Activated T-helper 2 cell treated with anti-CD3 and anti-CD28 coated beads, Interferon-gamma antibody, Interleukin-2, Interleukin-4, amounts not matched to agents 10 μg/mL and 5 μg/mL and 100 μg/mL, durations not matched to agents 14 hours and 24 hours and 36 hours (primary cell): Measurements from ENCODE around the gene MYDGF. TPM values are rescaled to one million over a fixed set of nuclear protein-coding genes. Genes with fewer than 3 reads are reported as not detected.

Source experiments
- DNase-seq: peaks from one replicate; pipeline ENCODE4 v3.0.0; 2021; ENCODE audit warnings: low spot score
- H3K27ac Mint-ChIP-seq: one replicate; pipeline ENCODE4 v1.8.0; 2021; ENCODE audit warnings: mixed read lengths
- H3K27me3 Mint-ChIP-seq: one replicate; pipeline ENCODE4 v1.8.0; 2021; ENCODE audit warnings: low read depth, mixed read lengths
- H3K36me3 Mint-ChIP-seq: one replicate; pipeline ENCODE4 v1.8.0; 2021; ENCODE audit warnings: low read depth, mixed read lengths
- H3K4me1 Mint-ChIP-seq: one replicate; pipeline ENCODE4 v1.8.0; 2021; ENCODE audit warnings: low read depth, mixed read lengths
- H3K4me3 Mint-ChIP-seq: one replicate; pipeline ENCODE4 v1.8.0; 2021; ENCODE audit warnings: low read depth, mild to moderate bottlenecking, moderate library complexity, mixed read lengths
- H3K9me3 Mint-ChIP-seq: one replicate; pipeline ENCODE4 v1.8.0; 2021; ENCODE audit warnings: mixed read lengths
- intact Hi-C: fragments of 100-400 bp; cut with micrococcal nuclease; formaldehyde crosslinking; loops from one replicate; pipeline ENCODE4 v1.15.1; 2023
- total RNA-seq: library from RNA; stranded (reverse); gene quantifications from 2 replicates; pipeline ENCODE4 v1.2.3, GENCODE V29; 2022

MYDGF gene
- total RNA-seq, 1 donor from 2014 or later, result 105 TPM

DNA sequence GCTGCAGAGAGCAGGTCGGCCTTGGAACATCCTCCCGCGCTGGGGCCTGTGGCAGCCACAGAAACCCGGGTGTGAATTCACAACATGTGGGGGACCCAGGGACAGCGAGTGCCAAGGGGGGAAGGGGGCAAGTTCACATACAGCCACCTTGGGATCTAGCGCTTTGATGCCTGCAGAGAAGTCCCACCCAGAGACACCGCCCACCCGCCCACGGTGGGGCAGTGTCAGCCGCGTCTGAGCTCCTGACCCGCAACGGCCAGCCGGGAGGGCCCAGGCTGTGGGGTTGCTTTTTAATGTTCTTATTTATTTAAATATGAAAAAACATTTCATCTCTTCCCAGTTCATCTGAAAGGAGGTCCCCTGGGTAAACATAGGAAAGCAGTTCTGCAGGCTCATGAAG is 12.9 kb downstream of the MYDGF start:
- Mint-ChIP-seq H3K4me3 (no peak overlapping the region), H3K27ac (no peak overlapping the region), H3K27me3 (no peaks in the 10 kb centered on the region), H3K36me3 (peaks cover 55% of the 10 kb centered on the region), H3K9me3 (no peaks in the 10 kb centered on the region), H3K4me1 (peaks cover 4% of the 10 kb centered on the region)
- intact Hi-C loops, result no loop called here
- DNase-seq, result no peak

DNA sequence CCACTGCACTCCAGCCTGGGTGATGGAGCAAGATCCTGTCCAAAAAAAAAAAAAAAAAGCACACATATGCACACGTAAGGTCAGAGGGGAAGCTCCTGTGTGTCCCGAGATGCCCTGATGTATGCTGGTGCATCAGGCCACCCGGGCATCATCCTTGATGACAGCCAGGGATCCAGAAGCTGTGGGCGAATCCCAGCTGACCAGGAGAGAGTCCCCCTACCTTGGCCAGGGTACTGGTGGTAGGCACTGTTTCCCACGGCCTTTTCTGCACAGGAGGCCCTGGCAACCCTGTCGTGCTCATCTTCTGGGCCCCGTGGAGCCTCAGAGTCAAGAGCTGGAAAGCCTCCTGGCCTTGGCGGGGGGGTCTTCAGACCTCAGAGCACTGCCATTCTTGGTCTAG is 14.0 kb downstream of the MYDGF start:
- Mint-ChIP-seq H3K9me3 (no peaks in the 10 kb centered on the region), H3K27me3 (no peaks in the 10 kb centered on the region), H3K4me3 (no peak overlapping the region), H3K36me3 (peaks cover 47% of the 10 kb centered on the region), H3K4me1 (peaks cover under 1% of the 10 kb centered on the region), H3K27ac (no peak overlapping the region)
- DNase-seq, result no peak
- intact Hi-C loops, result no loop called here

DNA sequence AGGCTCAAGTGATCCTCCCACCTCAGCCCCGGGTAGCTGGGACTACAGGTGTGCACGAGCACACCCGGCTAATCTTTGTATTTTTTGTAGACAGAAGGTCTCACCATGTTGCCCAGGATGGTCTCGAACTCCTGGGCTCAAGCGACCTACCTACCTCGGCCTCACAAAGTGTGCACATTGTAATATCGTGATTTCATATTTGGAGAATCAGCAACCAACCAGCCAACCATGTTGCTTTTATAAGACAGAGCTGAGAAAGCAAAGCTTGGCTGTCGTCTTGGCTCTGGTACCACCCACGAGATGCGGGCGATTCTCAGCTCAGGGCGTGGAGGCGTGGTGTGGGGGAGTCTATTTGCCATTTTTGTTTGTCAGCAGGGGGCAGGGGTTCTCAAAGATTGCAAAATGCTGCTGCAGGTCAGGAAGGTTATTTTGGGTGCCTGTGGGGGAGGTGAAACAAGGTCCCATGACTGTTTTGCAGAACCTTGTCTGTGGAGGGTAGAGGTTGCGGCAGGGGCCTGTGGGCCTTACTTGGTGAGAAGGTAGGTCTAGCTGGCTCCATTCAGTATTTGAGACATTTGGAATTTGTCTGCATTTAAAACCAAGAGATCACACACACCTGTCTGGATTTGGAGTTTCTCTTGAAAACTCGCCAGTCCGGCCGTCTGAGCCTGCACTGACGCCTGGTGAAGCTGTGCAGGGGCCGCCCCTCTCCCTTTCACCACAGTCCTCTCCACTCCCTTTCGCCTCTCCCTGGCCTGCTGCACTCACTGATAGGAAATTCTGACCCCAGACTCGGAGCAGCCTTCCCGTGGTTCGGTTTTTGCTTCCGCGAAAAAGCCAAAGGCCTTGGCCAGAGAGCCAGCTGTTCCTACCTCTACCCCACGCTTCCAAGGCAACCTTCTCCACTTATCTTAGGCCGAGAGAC is 15.4 kb downstream of the MYDGF start:
- no peak overlapping the region for H3K27ac Mint-ChIP-seq
- H3K9me3 Mint-ChIP-seq, result no peaks in the 10 kb centered on the region
- intact Hi-C loops, result no loop called here
- peaks cover 34% of the 10 kb centered on the region for H3K36me3 Mint-ChIP-seq
- no peaks in the 10 kb centered on the region for H3K4me1 Mint-ChIP-seq
- H3K4me3 Mint-ChIP-seq, result no peak overlapping the region
- no peak for DNase-seq
- no peaks in the 10 kb centered on the region for H3K27me3 Mint-ChIP-seq

DNA sequence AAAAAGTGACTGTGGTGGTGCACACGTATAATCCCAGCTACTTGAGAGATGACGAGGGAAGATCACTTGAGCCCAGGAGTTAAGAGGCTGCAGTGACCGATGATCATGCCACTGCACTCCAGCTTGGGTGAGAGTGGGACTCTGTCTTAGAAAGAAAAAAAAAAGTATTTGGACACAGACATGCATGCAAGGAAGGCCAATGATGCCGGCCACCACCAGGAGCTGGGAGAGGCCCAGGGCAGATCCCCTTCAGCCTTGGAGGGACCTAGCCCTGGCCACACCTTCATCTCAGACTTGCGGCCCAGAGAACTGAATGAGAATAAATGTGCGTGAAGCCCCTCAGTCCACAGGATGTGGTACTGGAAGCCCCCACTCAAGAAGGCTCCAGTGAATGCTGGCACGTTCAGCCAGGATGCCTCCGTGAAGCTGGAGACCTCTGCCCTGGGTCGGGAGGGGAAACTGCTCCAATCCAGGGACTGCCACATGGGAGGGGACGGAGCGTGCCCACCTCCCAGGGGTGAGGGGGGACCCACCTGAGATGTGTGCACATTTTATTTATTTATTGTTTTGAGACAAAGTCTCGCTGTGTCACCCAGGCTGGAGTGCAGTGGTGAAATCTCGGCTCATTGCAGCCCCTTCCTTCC is 16.2 kb downstream of the MYDGF start:
- peaks cover 33% of the 10 kb centered on the region for H3K36me3 Mint-ChIP-seq
- intact Hi-C loops, result no loop called here
- no peaks in the 10 kb centered on the region for H3K9me3 Mint-ChIP-seq
- H3K27ac Mint-ChIP-seq, result no peak overlapping the region
- no peak for DNase-seq
- H3K4me3 Mint-ChIP-seq, result no peak overlapping the region
- no peaks in the 10 kb centered on the region for H3K4me1 Mint-ChIP-seq
- no peaks in the 10 kb centered on the region for H3K27me3 Mint-ChIP-seq

DNA sequence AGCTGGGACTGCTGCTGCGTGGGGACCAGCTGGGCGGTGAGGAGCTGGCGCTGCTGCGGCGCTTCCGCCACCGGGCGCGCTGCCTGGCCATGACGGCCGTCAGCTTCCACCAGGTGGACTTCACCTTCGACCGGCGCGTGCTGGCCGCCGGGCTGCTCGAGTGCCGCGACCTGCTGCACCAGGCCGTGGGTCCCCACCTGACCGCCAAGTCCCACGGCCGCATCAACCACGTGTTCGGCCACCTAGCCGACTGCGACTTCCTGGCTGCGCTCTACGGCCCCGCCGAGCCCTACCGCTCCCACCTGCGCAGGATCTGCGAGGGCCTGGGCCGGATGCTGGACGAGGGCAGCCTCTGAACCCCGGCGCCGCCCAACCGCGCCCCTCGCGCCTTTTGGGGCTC is 18.1 kb downstream of the MYDGF start:
- H3K27ac Mint-ChIP-seq, result no peak overlapping the region
- no peak for DNase-seq
- no peaks in the 10 kb centered on the region for H3K27me3 Mint-ChIP-seq
- no peaks in the 10 kb centered on the region for H3K9me3 Mint-ChIP-seq
- H3K4me1 Mint-ChIP-seq, result no peaks in the 10 kb centered on the region
- intact Hi-C loops, result no loop called here
- peaks cover 20% of the 10 kb centered on the region for H3K36me3 Mint-ChIP-seq
- H3K4me3 Mint-ChIP-seq, result no peak overlapping the region

DNA sequence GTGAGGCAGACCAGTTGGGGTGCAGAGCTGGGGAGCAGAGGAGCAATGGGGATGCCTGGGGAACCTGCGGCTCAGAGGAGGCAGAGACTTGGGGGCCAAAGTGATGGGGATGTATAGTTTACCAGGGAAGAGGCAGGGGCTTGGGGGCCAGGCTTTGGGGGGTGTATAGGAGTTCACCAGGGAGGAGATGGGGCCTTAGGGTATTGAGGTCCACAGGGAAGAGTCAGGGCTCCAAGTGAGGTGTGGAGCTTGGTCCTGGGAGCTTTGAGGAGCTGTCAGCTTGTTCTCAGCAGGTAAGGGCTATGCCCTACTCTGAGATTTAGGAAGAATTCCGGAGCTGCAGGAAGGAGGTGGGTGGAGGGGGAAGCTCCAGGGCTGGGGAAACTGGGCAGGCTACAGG is 20.0 kb downstream of the MYDGF start:
- intact Hi-C loops, result no loop called here
- no peak for DNase-seq
- no peaks in the 10 kb centered on the region for H3K27me3 Mint-ChIP-seq
- H3K27ac Mint-ChIP-seq, result no peak overlapping the region
- no peak overlapping the region for H3K4me3 Mint-ChIP-seq
- no peaks in the 10 kb centered on the region for H3K9me3 Mint-ChIP-seq
- no peaks in the 10 kb centered on the region for H3K4me1 Mint-ChIP-seq
- peaks cover 21% of the 10 kb centered on the region for H3K36me3 Mint-ChIP-seq

DNA sequence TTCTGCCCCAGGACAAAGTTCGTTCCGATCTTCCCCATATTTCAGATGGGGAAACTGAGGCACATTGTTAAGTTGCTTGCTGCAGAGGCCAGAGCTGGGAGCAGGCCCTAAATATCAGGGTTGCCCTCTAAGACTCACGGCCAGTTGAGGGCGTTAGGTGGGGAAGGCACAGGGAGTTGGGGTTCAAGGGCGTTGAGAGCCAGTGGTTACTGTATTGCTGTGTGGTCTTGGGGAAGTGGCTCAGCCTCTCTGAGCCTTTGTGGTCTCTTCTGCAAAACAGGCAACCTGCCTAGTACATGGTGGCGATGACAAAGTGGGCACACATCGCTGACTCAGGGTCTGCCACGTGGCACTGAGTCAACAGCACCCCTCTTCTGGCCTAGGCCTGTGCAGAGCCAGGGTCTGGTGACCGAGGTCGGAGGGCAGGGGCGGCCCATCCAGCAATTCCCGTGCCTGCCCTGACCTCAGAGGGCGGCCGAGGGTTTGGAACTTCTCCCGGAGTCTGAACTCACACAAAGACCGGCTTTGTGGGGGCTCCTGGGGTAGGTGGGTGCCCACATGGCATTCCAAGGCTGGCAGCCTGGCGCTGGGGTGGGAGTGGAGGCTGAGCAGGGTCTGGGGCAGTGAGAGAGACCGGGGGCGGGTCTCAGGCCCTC is 20.6 kb downstream of the MYDGF start:
- Mint-ChIP-seq H3K27ac (no peak overlapping the region), H3K4me3 (no peak overlapping the region), H3K36me3 (peaks cover 17% of the 10 kb centered on the region), H3K4me1 (no peaks in the 10 kb centered on the region), H3K9me3 (no peaks in the 10 kb centered on the region), H3K27me3 (no peaks in the 10 kb centered on the region)
- no peak for DNase-seq
- intact Hi-C loops, result no loop called here

DNA sequence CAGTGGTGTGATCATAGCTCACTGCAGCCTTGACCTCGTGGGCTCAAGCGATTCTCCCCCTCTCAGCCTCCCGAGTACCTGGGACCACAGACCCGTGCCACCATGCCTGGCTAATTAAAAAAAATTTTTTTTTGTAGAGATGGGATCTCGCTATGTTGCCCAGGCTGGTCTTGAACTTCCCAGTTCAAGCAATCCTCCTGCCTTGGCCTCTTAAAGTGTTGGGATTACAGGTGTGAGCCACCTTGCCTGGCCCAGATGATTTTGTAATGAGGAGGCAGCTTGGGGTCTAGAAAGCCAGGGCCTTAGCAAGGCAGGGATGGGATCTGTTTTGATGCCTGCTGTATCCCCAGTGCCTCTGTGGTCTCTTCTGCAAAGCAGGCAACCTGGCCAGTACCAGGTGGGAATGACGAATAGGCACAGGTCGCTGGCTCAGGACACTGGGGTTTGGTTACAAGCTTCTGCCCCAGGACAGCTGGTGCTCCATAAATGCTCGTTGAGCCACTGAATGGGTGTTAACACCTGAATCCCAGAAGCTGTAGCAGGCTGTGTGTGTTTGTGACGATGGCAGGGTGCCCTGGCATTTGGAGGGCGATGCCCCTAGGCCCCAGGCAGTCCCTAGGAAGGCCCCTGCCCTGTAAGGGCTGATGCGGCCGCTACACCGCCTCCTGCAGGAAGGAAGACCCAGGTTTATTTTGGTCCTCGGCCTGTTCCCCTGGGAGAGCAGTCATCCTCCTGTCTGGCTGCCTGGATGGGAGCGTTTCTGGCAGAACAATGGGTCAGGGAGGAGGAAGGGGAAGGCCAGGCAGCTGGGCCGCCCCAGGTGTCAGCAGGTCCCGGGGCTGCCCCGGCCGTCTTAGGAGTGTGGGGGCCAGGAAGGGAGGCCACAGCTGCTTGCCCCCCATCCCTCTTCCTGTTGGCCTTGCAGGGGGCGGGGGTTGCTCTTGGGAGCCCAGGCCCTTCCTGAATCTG is 22.2 kb downstream of the MYDGF start:
- H3K4me1 Mint-ChIP-seq, result no peaks in the 10 kb centered on the region
- no peak overlapping the region for H3K4me3 Mint-ChIP-seq
- intact Hi-C loops, result no loop called here
- peaks cover 11% of the 10 kb centered on the region for H3K36me3 Mint-ChIP-seq
- no peak overlapping the region for H3K27ac Mint-ChIP-seq
- DNase-seq, result no peak
- no peaks in the 10 kb centered on the region for H3K9me3 Mint-ChIP-seq
- H3K27me3 Mint-ChIP-seq, result no peaks in the 10 kb centered on the region

DNA sequence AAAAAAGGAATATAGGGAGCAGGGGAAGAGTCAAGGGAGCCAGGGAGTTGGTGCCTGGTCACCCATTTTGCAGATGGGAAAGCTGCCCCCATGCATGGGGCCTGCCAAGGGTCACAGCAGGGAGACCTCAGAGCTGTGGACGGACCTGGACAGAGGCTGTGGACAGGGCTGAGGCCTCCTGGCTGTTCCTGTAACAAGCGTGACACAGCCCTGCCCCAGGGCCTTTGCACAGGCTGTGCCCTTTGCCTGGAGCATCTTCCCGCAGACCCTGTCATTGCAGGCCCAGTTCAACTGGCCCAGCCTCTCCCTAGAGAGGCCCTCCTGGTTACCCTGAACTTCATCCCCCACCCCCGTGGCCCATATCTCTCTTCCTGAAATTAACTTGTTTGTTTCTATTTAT is 24.4 kb downstream of the MYDGF start:
- Mint-ChIP-seq H3K4me1 (peaks cover 3% of the 10 kb centered on the region), H3K36me3 (peaks cover 11% of the 10 kb centered on the region), H3K27ac (no peak overlapping the region), H3K9me3 (no peaks in the 10 kb centered on the region), H3K4me3 (no peak overlapping the region), H3K27me3 (no peaks in the 10 kb centered on the region)
- intact Hi-C loops, result no loop called here
- DNase-seq, result no peak

DNA sequence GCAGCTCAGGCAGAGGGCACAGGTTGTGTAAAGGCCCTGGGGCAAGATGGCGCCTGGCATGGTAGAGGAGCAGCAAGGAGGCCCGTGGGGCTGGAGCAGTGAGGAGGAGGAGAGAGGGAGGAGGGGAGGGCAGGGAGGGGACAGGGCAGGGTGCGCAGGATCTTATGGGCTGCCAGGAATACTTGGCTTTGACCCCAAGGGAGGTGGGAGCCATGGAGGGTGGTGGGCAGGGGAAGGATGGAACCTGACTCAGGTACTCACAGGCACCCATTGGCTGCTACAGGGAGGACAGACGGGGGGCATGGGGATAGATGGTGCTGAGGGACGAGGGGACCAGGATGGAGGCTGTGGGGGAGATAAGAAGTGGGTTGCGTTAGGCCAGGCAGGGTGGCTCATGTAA is 27.5 kb downstream of the MYDGF start:
- H3K27ac Mint-ChIP-seq, result no peak overlapping the region
- DNase-seq, result no peak
- no peak overlapping the region for H3K4me3 Mint-ChIP-seq
- H3K27me3 Mint-ChIP-seq, result no peaks in the 10 kb centered on the region
- H3K4me1 Mint-ChIP-seq, result peaks cover 13% of the 10 kb centered on the region
- intact Hi-C loops, result no loop called here
- H3K36me3 Mint-ChIP-seq, result peaks cover 5% of the 10 kb centered on the region
- H3K9me3 Mint-ChIP-seq, result no peaks in the 10 kb centered on the region

DNA sequence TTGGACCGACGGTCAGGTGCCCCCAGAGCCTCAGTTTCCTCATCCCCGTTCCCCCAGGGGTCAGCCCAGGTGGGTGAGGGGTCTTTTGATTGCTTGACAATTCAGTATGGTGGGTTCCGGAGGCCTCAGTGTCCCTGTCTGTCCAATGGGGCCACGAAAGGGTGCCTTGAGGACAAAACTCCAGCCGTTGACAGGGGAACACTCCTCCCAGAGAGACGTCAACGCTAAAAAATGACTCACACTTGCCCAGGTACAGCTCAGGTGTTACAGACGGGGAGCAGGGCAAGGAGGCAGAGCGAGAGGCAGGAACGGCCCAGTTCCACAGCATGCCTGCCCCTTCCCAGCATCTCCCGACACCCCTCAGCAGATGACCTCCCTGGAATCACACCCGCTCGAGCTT is 29.0 kb downstream of the MYDGF start:
- Mint-ChIP-seq H3K4me3 (peak overlapping the region; percentile 49), H3K9me3 (no peaks in the 10 kb centered on the region), H3K4me1 (peaks cover 18% of the 10 kb centered on the region), H3K27me3 (no peaks in the 10 kb centered on the region), H3K27ac (no peak overlapping the region), H3K36me3 (peaks cover 5% of the 10 kb centered on the region)
- intact Hi-C loops, result no loop called here
- no peak for DNase-seq

DNA sequence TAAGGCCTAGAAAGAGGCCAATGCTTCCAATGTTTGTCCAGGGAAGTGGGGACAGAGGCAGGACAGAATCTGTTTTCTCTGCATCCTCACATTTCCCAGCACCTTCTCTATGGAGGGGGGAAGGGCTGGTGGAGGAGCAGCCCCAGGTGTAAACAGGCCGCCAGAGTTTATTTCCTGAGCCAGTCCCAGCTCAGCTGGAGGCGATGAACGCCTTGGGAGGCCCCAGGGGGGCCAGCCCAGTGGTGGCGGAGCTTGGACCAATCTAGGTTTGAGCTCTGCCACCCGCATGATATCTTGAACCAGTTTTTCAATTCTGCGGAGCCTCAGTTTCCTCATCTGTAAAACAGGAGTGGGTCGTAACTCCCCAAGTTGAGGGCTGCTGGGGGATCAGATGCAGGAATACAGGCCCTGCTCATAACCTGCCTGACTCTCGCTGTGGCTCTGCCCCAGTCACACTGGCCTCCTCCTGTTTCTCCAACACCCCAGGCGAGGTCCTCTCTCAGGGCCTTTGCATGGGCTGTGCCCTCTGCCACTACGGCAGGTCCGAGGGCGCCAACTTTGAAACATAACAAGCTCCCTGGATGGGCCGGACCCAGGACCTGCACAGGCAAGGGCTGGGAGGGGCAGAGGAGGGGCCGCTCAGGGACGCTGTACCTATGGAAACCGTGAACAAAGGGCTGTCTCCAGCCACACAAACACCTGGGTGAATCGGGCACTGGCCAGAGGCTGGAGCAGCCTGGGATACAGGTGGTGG is 29.7 kb downstream of the MYDGF start:
- intact Hi-C loops, result no loop called here
- DNase-seq, result no peak
- peak overlapping the region; percentile 100 for H3K4me3 Mint-ChIP-seq
- peaks cover 18% of the 10 kb centered on the region for H3K4me1 Mint-ChIP-seq
- H3K9me3 Mint-ChIP-seq, result no peaks in the 10 kb centered on the region
- peaks cover 2% of the 10 kb centered on the region for H3K36me3 Mint-ChIP-seq
- no peak overlapping the region for H3K27ac Mint-ChIP-seq
- H3K27me3 Mint-ChIP-seq, result no peaks in the 10 kb centered on the region
